Cardiac muscle cell (in vitro differentiated cells and primary cell): Measurements from ENCODE around the gene CCDC97. TPM values are rescaled to one million over a fixed set of nuclear protein-coding genes. Genes with fewer than 3 reads are reported as not detected.
A peak's percentile ranks its signal among the peaks of the same experiment; 100 is the strongest.

ENCODE experiments used
- DNase-seq, 2 donors: peaks; one replicate each; pipeline versions ENCODE4 v3.0.0 to v3.0.0-alpha.2; 2010 to 2017; ENCODE audit warnings: low read depth in 1 of 2, low spot score in 1 of 2
- H3K27ac ChIP-seq: fragments of 200-600 bp; sonication (generic); 2 replicates; pipeline ENCODE4 v1.5.1; 2016
- H3K27me3 ChIP-seq: fragments of 200-600 bp; sonication (generic); 2 replicates; pipeline ENCODE4 v1.6.0; 2016; ENCODE audit warnings: control low read depth
- H3K36me3 ChIP-seq: fragments of 200-600 bp; sonication (generic); 2 replicates; pipeline ENCODE4 v1.5.1; 2016; ENCODE audit warnings: control low read depth
- H3K4me1 ChIP-seq: fragments of 200-600 bp; sonication (generic); 2 replicates; pipeline ENCODE4 v1.8.1; 2017; ENCODE audit warnings: low read depth, mild to moderate bottlenecking, mixed run types
- H3K4me3 ChIP-seq: fragments of 200-600 bp; sonication (generic); 2 replicates; pipeline ENCODE4 v1.5.1; 2016; ENCODE audit warnings: mild to moderate bottlenecking
- H3K9me3 ChIP-seq: fragments of 200-600 bp; sonication (generic); 2 replicates; pipeline ENCODE4 v1.5.1; 2017; ENCODE audit warnings: low read depth, mild to moderate bottlenecking, control low read depth
- polyA plus RNA-seq: library from polyadenylated mRNA; unstranded; fragments of >200 nt; fragmentation: Nextera tagmentation; extraction: Ambion mirVana; gene quantifications from 2 replicates; pipeline ENCODE4 v1.2.1, GENCODE V29; 2016
- total RNA-seq: library from RNA; depleted of rRNA; stranded (reverse); fragments of >200 nt; gene quantifications from 2 replicates; pipeline ENCODE4 v1.2.3, GENCODE V29; 2016
- TF ChIP-seq, protein P1 (sequence below): IDR thresholded peaks from 2 replicates; pipeline ENCODE4 v1.5.1; 2012; ENCODE audit warnings: low read depth, mild to moderate bottlenecking, low read length

The CCDC97 gene
- total and polyA plus RNA-seq, 2 experiments from 2014 or later, result 24.6 to 29.7 TPM

DNA sequence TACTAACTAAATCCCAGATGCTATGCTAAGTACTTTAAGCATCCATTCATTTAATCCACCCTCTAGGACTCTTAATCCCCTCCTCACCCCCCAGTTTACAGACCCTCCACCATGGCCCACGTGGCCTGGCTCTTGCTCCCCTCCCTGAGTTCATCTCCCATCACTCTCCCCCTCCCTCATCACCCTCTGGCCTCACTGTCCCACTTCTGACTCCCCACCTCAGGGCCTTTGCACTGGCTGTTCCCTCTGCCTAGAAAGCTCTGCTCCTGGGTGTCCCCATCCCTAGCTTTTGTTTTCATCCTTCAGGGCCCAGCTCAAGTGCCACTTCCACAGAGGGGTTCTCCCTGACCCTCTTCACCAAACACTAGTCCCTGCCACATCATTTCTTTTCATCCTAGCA lies 49.8 kb downstream of the CCDC97 start:
- no peaks in the 10 kb centered on the region for H3K36me3 ChIP-seq
- no peaks in the 10 kb centered on the region for H3K4me1 ChIP-seq
- H3K9me3 ChIP-seq, result no peaks in the 10 kb centered on the region
- H3K27me3 ChIP-seq, result no peaks in the 10 kb centered on the region
- TF ChIP-seq, protein P1, sequence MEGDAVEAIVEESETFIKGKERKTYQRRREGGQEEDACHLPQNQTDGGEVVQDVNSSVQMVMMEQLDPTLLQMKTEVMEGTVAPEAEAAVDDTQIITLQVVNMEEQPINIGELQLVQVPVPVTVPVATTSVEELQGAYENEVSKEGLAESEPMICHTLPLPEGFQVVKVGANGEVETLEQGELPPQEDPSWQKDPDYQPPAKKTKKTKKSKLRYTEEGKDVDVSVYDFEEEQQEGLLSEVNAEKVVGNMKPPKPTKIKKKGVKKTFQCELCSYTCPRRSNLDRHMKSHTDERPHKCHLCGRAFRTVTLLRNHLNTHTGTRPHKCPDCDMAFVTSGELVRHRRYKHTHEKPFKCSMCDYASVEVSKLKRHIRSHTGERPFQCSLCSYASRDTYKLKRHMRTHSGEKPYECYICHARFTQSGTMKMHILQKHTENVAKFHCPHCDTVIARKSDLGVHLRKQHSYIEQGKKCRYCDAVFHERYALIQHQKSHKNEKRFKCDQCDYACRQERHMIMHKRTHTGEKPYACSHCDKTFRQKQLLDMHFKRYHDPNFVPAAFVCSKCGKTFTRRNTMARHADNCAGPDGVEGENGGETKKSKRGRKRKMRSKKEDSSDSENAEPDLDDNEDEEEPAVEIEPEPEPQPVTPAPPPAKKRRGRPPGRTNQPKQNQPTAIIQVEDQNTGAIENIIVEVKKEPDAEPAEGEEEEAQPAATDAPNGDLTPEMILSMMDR, result no peak
- DNase-seq, result no peak
- H3K27ac ChIP-seq, result no peak overlapping the region
- H3K4me3 ChIP-seq, result no peak overlapping the region

DNA sequence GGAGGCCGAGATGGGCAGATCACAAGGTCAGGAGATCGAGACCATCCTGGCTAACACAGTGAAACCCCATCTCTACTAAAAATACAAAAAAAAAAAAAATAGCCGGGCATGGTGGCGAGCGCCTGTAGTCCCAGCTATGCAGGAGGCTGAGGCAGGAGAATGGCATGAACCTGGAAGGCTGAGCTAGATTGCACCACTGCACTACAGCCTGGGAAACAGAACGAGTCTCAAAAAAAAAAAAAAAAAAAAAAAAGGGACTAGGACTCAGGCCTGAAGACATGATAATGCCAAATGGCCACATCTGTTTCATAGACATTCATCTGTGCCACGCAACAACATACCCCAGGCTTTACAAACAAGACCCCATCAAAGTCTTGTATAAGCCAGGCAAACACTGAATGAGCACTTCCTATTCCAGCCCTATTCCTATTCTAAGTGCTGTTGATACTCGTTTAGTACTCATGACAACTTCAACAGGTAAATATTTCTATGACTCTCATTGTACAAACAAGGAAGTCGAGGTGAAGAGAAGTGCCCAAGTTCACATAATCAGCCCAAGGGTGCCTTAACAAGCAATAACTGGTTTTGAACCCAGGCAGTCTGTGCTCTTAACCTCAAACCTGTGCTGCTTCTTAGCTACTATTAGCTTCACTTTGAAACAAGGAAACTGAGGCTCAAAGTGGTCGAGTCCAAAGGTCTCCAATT lies 52.3 kb downstream of the CCDC97 start:
- Histone ChIP-seq H3K4me1 (no peaks in the 10 kb centered on the region), H3K27me3 (no peaks in the 10 kb centered on the region), H3K4me3 (no peak overlapping the region), H3K36me3 (no peaks in the 10 kb centered on the region), H3K27ac (no peak overlapping the region), H3K9me3 (no peaks in the 10 kb centered on the region)
- DNase-seq, result no peak
- TF ChIP-seq, protein P1, result no peak

DNA sequence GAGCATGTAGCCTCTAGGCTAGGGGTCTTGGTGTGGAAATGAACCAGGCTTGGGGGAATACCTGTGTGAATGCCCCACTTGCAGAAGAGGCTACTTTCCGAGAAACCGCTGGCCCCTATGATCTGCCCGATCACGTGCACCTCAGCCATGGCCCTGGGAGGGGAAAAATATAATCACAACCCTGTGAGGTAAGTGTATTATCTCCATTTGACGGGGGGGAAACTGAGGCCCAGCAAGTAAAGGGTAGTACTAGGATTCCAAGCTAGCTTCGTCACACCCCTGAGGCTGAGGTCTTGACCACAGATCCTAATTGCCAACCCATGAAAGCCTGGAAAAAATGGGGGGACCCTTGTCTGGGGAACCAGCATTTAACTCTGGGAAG lies 53.4 kb downstream of the CCDC97 start:
- Histone ChIP-seq H3K4me3 (peak overlapping the region; percentile 60), H3K36me3 (no peaks in the 10 kb centered on the region), H3K4me1 (no peaks in the 10 kb centered on the region), H3K27ac (peak overlapping the region; percentile 97), H3K27me3 (no peaks in the 10 kb centered on the region), H3K9me3 (no peaks in the 10 kb centered on the region)
- no peak for DNase-seq
- TF ChIP-seq, protein P1, result no peak

DNA sequence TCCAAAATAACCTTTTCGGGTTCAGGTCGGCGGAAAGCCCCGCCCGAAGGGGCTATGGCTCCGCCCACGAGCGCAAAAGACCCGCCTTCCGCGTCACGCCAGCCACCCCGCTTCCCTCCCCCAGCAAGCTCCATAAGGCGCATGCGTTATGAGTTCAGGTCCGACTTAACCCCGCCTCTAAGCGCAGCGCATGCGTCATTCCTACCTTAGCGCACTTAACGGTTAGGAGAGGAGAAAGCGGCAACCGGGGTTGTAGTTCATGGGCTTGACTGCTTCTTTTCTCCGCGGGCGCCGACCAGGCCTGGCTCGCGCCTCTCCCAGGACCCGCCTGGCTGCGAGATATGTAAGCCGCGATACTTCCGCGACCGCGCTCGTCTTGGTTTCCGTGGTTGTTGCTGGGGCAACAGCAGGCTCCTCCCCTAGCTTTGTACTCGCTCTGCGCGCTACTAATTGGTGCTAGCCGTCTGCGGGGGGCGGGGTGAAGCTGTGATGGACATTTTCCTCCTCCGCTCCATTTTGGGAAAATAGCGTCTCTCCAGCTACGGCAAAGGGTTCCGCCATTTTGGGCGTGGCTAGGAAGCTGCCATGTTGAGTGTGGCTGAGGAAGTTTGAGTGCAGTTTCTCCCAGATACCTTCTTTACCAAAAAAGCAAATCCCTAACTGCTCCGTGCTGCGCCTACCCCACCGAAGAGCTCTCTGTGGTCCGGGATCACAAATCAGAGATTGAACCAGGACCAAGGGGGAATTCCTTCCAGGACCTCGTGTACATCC lies 54.0 kb downstream of the CCDC97 start, which contains the start of gene B9D2:
B9D2 (minus strand) TSS at position 397 of the 771 bp plus-strand sequence. CDS start 630 bp downstream, outside the sequence.
- Histone ChIP-seq H3K4me3 (peak within 1 kb of the TSS; percentile 60), H3K27me3 (no peaks in the 10 kb centered on the region), H3K27ac (peak within 1 kb of the TSS; percentile 97), H3K9me3 (no peaks in the 10 kb centered on the region), H3K36me3 (no peaks in the 10 kb centered on the region), H3K4me1 (no peaks in the 10 kb centered on the region)
- peak; percentile 98 to 99 for DNase-seq
- TF ChIP-seq, protein P1, result no peak

DNA sequence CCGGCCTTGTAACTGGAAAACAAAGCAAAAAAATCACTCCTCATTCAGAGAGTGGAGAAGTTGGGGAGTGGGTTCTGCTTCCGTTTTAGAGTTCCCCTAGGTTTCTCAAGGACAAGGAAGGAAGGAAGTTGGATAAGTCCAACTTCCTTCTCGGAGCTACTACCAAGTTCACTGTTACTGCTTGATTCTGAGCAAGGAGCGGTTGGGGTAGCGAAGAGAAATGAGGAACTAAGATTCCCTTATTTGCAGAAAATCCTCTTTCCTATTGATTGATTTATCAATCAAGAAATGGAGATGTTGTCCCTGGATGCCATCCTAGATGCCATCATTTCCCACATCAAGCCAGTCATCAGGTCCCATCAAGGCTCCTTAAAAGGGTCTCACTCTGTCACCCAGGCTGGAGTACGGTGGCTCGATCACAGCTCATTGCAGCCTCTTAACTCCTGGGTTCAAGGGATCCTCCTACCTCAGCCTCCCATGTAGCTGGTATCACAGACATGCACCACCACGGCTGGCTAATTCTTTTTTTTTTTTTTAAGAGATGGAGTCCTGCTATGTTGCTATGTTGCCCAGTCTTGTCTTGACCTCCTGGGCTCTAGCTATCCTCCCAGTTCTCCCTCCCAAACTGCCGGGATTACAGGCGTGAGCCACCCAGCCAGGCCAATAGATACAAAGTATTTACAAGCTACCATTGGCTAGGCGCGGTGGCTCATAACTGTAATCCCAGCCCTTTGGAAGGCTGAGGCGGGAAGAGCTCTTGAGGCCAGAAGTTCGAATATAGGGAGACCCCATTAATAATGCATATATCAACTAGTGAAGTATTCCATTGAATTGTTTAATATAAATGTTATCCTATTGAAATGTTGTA lies 54.8 kb downstream of the CCDC97 start:
- Histone ChIP-seq H3K36me3 (no peaks in the 10 kb centered on the region), H3K4me1 (no peaks in the 10 kb centered on the region), H3K27me3 (no peaks in the 10 kb centered on the region), H3K27ac (peak overlapping the region; percentile 97), H3K4me3 (peak overlapping the region; percentile 60), H3K9me3 (no peaks in the 10 kb centered on the region)
- TF ChIP-seq, protein P1, result no peak
- DNase-seq, result no peak
